GM19463 (cell line): ENCODE results near the gene SYNDIG1L.
"Not testable (repeated sequence)": the region's sequence is repeated elsewhere in the genome, so short reads cannot be mapped to it uniquely, and the experiment has no call there.

Experiments used
- ATAC-seq: cut with Tn5 transposase; IDR thresholded peaks from one replicate; pipeline ENCODE4 v1.9.1; 2021; ENCODE audit warnings: mild to moderate bottlenecking, moderate library complexity; ENCODE audit not compliant: unreplicated experiment

The SYNDIG1L gene

GRCh38 chr14:74404435-74404834 lies 21.6 kb downstream of the SYNDIG1L start:
- no peak for ATAC-seq

GRCh38 chr14:74403619-74404417 lies 22.2 kb downstream of the SYNDIG1L start:
- no peak for ATAC-seq

- ATAC-seq: no peak
Observed at GRCh38 chr14:74402401-74403251, 23.4 kb downstream of the SYNDIG1L start.

GRCh38 chr14:74401504-74402241 lies 24.3 kb downstream of the SYNDIG1L start:
- peak; percentile 88 for ATAC-seq

- no peak for ATAC-seq
Observed at GRCh38 chr14:74400919-74401503, 25.0 kb downstream of the SYNDIG1L start.

GRCh38 chr14:74400031-74400685 lies 25.9 kb downstream of the SYNDIG1L start:
- no peak for ATAC-seq

- ATAC-seq: no peak
Observed at GRCh38 chr14:74395094-74395493, 30.9 kb downstream of the SYNDIG1L start.

GRCh38 chr14:74394549-74394948 lies 31.5 kb downstream of the SYNDIG1L start:
- ATAC-seq: no peak

GRCh38 chr14:74392616-74393570 lies 33.1 kb downstream of the SYNDIG1L start:
- ATAC-seq: no peak

GRCh38 chr14:74391479-74391878 lies 34.5 kb downstream of the SYNDIG1L start:
- ATAC-seq: no peak

- not testable (repeated sequence) for ATAC-seq
Observed at GRCh38 chr14:74390505-74390904, 35.5 kb downstream of the SYNDIG1L start.

- ATAC-seq: no peak
Observed at GRCh38 chr14:74389980-74390379, 36.0 kb downstream of the SYNDIG1L start.

- no peak for ATAC-seq
Observed at GRCh38 chr14:74382231-74382630, 43.8 kb downstream of the SYNDIG1L start.

GRCh38 chr14:74381571-74381970 lies 44.4 kb downstream of the SYNDIG1L start:
- not testable (repeated sequence) for ATAC-seq

- no peak for ATAC-seq
Observed at GRCh38 chr14:74380845-74381244, 45.2 kb downstream of the SYNDIG1L start.

- no peak for ATAC-seq
Observed at GRCh38 chr14:74380172-74380571, 45.8 kb downstream of the SYNDIG1L start.

- ATAC-seq: no peak
Observed at GRCh38 chr14:74377976-74378690, 47.9 kb downstream of the SYNDIG1L start.

GRCh38 chr14:74368441-74368840 lies 57.6 kb downstream of the SYNDIG1L start:
- no peak for ATAC-seq

- ATAC-seq: no peak
Observed at GRCh38 chr14:74368026-74368425, 58.0 kb downstream of the SYNDIG1L start.
